ENCODE data around the gene TSPEAR. TPM values are rescaled to one million over a fixed set of nuclear protein-coding genes. Genes with fewer than 3 reads are reported as not detected.

The TSPEAR gene
- total RNA-seq, 4 donors from 2014 or later, result 0.19 TPM; not detected in 3

- no peak for DNase-seq (ENCODE audit: low spot score)
- no peak for TF ChIP-seq CTCF (IDR thresholded peaks at IDR 0.05)
- no peak for ATAC-seq (ENCODE audit: low FRiP score)
Observed at GRCh38 chr21:44477712-44478111, 233.7 kb downstream of the TSPEAR start.

- TF ChIP-seq CTCF (IDR thresholded peaks at IDR 0.05), result no peak
- ATAC-seq (ENCODE audit: low FRiP score), result no peak
- DNase-seq (ENCODE audit: low spot score), result no peak
Observed at GRCh38 chr21:44477131-44477530, 234.2 kb downstream of the TSPEAR start.

- DNase-seq (ENCODE audit: low spot score) (no peak), ATAC-seq (ENCODE audit: low FRiP score) (no peak)
- TF ChIP-seq CTCF (IDR thresholded peaks at IDR 0.05), result no peak
Observed at GRCh38 chr21:44475266-44475845, 236.0 kb downstream of the TSPEAR start.

GRCh38 chr21:44473915-44474555 is 237.3 kb downstream of the TSPEAR start:
- no peak for ATAC-seq (ENCODE audit: low FRiP score)

GRCh38 chr21:44471996-44472395 is 239.4 kb downstream of the TSPEAR start:
- no peak for TF ChIP-seq CTCF (IDR thresholded peaks at IDR 0.05)
- no peak for ATAC-seq (ENCODE audit: low FRiP score)

More at GRCh38 chr21:44473915-44474555, 237.3 kb downstream of the TSPEAR start:
- no peak for TF ChIP-seq CTCF (IDR thresholded peaks at IDR 0.05)
- DNase-seq (ENCODE audit: low spot score), result no peak

GRCh38 chr21:44471341-44471740 is 240.0 kb downstream of the TSPEAR start:
- no peak for ATAC-seq (ENCODE audit: low FRiP score)
- no peak for DNase-seq (ENCODE audit: low spot score)
- TF ChIP-seq CTCF (IDR thresholded peaks at IDR 0.05), result no peak

More at GRCh38 chr21:44471996-44472395, 239.4 kb downstream of the TSPEAR start:
- DNase-seq (ENCODE audit: low spot score), result no peak

GRCh38 chr21:44467859-44468195 is 243.5 kb downstream of the TSPEAR start:
- no peak for TF ChIP-seq CTCF (IDR thresholded peaks at IDR 0.05)
- no peak for DNase-seq (ENCODE audit: low spot score)
- no peak for ATAC-seq (ENCODE audit: low FRiP score)
